Suppressor macrophage (primary cell): ENCODE results near the gene GRID2.
"Not testable (repeated sequence)": the region's sequence is repeated elsewhere in the genome, so short reads cannot be mapped to it uniquely, and the experiment has no call there.

ENCODE experiments used
- DNase-seq, 4 experiments: peaks; one replicate each; pipeline ENCODE4 v3.0.0-alpha.2; 2020 to 2022

GRID2 gene

GRCh38 chr4:93217431-93217830 lies 913.7 kb downstream of the GRID2 start:
- no peak for DNase-seq

GRCh38 chr4:93221771-93222170 lies 918.0 kb downstream of the GRID2 start:
- DNase-seq = no peak

- DNase-seq = no peak
Measured at GRCh38 chr4:93228021-93228420, 924.3 kb downstream of the GRID2 start.

GRCh38 chr4:93232883-93233282 lies 929.1 kb downstream of the GRID2 start:
- no peak for DNase-seq

GRCh38 chr4:93237521-93237920 lies 933.8 kb downstream of the GRID2 start:
- DNase-seq = no peak

- no peak for DNase-seq
Measured at GRCh38 chr4:93243262-93243661, 939.5 kb downstream of the GRID2 start.

GRCh38 chr4:93261207-93261606 lies 957.4 kb downstream of the GRID2 start:
- no peak for DNase-seq

GRCh38 chr4:93263166-93263565 lies 959.4 kb downstream of the GRID2 start:
- no peak for DNase-seq

GRCh38 chr4:93267747-93268146 lies 964.0 kb downstream of the GRID2 start:
- no peak for DNase-seq

- DNase-seq = no peak
Measured at GRCh38 chr4:93285346-93285745, 981.6 kb downstream of the GRID2 start.

GRCh38 chr4:93289241-93289640 lies 985.5 kb downstream of the GRID2 start:
- no peak for DNase-seq

GRCh38 chr4:93289831-93290230 lies 986.1 kb downstream of the GRID2 start:
- DNase-seq = no peak

- peak in 1 of 4 experiments; percentile 6 for DNase-seq
Measured at GRCh38 chr4:93299118-93299517, 995.4 kb downstream of the GRID2 start.

GRCh38 chr4:93300780-93301555 lies 997.2 kb downstream of the GRID2 start:
- not testable (repeated sequence) for DNase-seq

- DNase-seq = no peak
Measured at GRCh38 chr4:93302310-93302709, 998.5 kb downstream of the GRID2 start.

GRCh38 chr4:93303440-93303839 lies 999.7 kb downstream of the GRID2 start:
- no peak for DNase-seq

- DNase-seq = no peak
Measured at GRCh38 chr4:93312299-93312698, 1008.5 kb downstream of the GRID2 start.

GRCh38 chr4:93313197-93313596 lies 1009.4 kb downstream of the GRID2 start:
- no peak for DNase-seq

GRCh38 chr4:93317057-93317456 lies 1013.3 kb downstream of the GRID2 start:
- no peak for DNase-seq

- DNase-seq = no peak
Measured at GRCh38 chr4:93317561-93317960, 1013.8 kb downstream of the GRID2 start.

GRCh38 chr4:93319041-93319440 lies 1015.3 kb downstream of the GRID2 start:
- no peak for DNase-seq

- no peak for DNase-seq
Measured at GRCh38 chr4:93320356-93320755, 1016.6 kb downstream of the GRID2 start.

- no peak for DNase-seq
Measured at GRCh38 chr4:93327346-93327745, 1023.6 kb downstream of the GRID2 start.

GRCh38 chr4:93334003-93334402 lies 1030.2 kb downstream of the GRID2 start:
- no peak for DNase-seq

GRCh38 chr4:93337196-93337595 lies 1033.4 kb downstream of the GRID2 start:
- no peak for DNase-seq
